Mesendoderm (in vitro differentiated cells): ENCODE measurements around the gene MAF. TPM values are rescaled to one million over a fixed set of nuclear protein-coding genes. Genes with fewer than 3 reads are reported as not detected.
A peak's percentile ranks its signal among the peaks of the same experiment; 100 is the strongest.

Experiments used
- DNase-seq: peaks from one replicate; pipeline ENCODE4 v3.0.0; 2013
- H2AK5ac ChIP-seq: 2 replicates; pipeline ENCODE4 v1.6.1; 2013; ENCODE audit warnings: low read length, inconsistent platforms
- H2BK120ac ChIP-seq: 2 replicates; pipeline ENCODE4 v1.6.1; 2013; ENCODE audit warnings: low read depth, mild to moderate bottlenecking, low read length, moderate library complexity, mixed read lengths
- H2BK15ac ChIP-seq: replicated peaks from 2 replicates; pipeline ENCODE4 v1.6.1; 2013; ENCODE audit warnings: low read depth, mild to moderate bottlenecking, moderate library complexity
- H2BK5ac ChIP-seq: 2 replicates; pipeline ENCODE4 v1.6.1; 2013; ENCODE audit warnings: low read length, inconsistent platforms
- H3K18ac ChIP-seq: 2 replicates; pipeline ENCODE4 v1.6.1; 2013; ENCODE audit warnings: mild to moderate bottlenecking, low read length, mixed read lengths
- H3K23ac ChIP-seq: one replicate; pipeline ENCODE4 v1.6.1; 2013; ENCODE audit warnings: low read length
- H3K27ac ChIP-seq: 2 replicates; pipeline ENCODE4 v1.5.1; 2013; ENCODE audit warnings: low read depth, mild to moderate bottlenecking, inconsistent platforms, low read length, moderate library complexity
- H3K27me3 ChIP-seq: 2 replicates; pipeline ENCODE4 v1.6.1; 2013; ENCODE audit warnings: low read length, control low read depth, mild to moderate bottlenecking, inconsistent platforms; ENCODE audit not compliant: insufficient read depth, poor library complexity
- H3K36me3 ChIP-seq: 2 replicates; pipeline ENCODE4 v1.6.1; 2013; ENCODE audit warnings: low read length, inconsistent platforms; ENCODE audit not compliant: control insufficient read depth, insufficient read depth
- H3K4ac ChIP-seq: one replicate; pipeline ENCODE4 v1.6.1; 2013; ENCODE audit warnings: low read depth, mild to moderate bottlenecking, low read length, moderate library complexity
- H3K4me1 ChIP-seq: 2 replicates; pipeline ENCODE4 v1.6.1; 2013; ENCODE audit warnings: low read depth, low read length, inconsistent platforms; ENCODE audit not compliant: control insufficient read depth
- H3K4me2 ChIP-seq: 2 replicates; pipeline ENCODE4 v1.6.1; 2013; ENCODE audit warnings: low read length
- H3K4me3 ChIP-seq: 2 replicates; pipeline ENCODE4 v1.5.1; 2013; ENCODE audit warnings: mild to moderate bottlenecking, low read length
- H3K56ac ChIP-seq: one replicate; pipeline ENCODE4 v1.6.1; 2013; ENCODE audit warnings: low read length
- H3K79me1 ChIP-seq: 2 replicates; pipeline ENCODE4 v1.6.1; 2013; ENCODE audit warnings: low read length, inconsistent platforms
- H3K79me2 ChIP-seq: 2 replicates; pipeline ENCODE4 v1.6.1; 2013; ENCODE audit warnings: mild to moderate bottlenecking, low read length; ENCODE audit not compliant: control insufficient read depth, insufficient read depth
- H3K9ac ChIP-seq: 2 replicates; pipeline ENCODE4 v1.6.1; 2013; ENCODE audit warnings: low read length, inconsistent platforms
- H4K5ac ChIP-seq: one replicate; pipeline ENCODE4 v1.6.1; 2013; ENCODE audit warnings: low read length
- H4K8ac ChIP-seq: one replicate; pipeline ENCODE4 v1.6.1; 2013; ENCODE audit warnings: low read depth, mild to moderate bottlenecking, control low read depth, low read length, moderate library complexity
- WGBS: extraction: QIAGEN DNeasy Blood & Tissue Kit; methylation state at CpG from one replicate; pipeline ENCODE4 v1.1.7; 2013; ENCODE audit warnings: low lambda C conversion rate, missing lambda C conversion rate; ENCODE audit not compliant: insufficient coverage; ENCODE audit errors: extremely low coverage; 5-methylcytosine and 5-hydroxymethylcytosine counted together
- polyA plus RNA-seq, 2 experiments: library from polyadenylated mRNA; stranded (reverse); fragments of 200-250 nt; gene quantifications; one replicate each; pipeline ENCODE4 v1.2.3, GENCODE V29; 2013

The MAF gene
- polyA plus RNA-seq (2013, experiment 1 of 2) = 0.37 TPM
- 0.39 TPM for polyA plus RNA-seq (2013, experiment 2 of 2)

- Histone ChIP-seq H3K9ac (peak within 1 kb of the TSS; percentile 80), H3K4me2 (peak within 1 kb of the TSS; percentile 98), H3K4me1 (no peaks in the 10 kb centered on the region), H3K27me3 (no peaks in the 10 kb centered on the region), H2BK120ac (peak within 1 kb of the TSS; percentile 46), H3K4me3 (peak within 1 kb of the TSS; percentile 57), H3K18ac (peak within 1 kb of the TSS; percentile 76), H4K5ac (no peak within 1 kb of the TSS), H3K56ac (peak within 1 kb of the TSS; percentile 93), H3K23ac (peak within 1 kb of the TSS; percentile 97), H2AK5ac (no peak within 1 kb of the TSS), H3K27ac (peak within 1 kb of the TSS; percentile 58), H2BK5ac (no peak within 1 kb of the TSS), H3K79me2 (no peaks in the 10 kb centered on the region), H3K4ac (peak within 1 kb of the TSS; percentile 56), H4K8ac (no peak within 1 kb of the TSS), H3K36me3 (no peaks in the 10 kb centered on the region), H2BK15ac (peak within 1 kb of the TSS; percentile 21), H3K79me1 (no peaks in the 10 kb centered on the region)
- WGBS = no CpG with 5 or more reads among the region's 25 CpGs
- DNase-seq = peak; percentile 86
These were observed at the start of gene MAF for GRCh38 chr16:79600638-79601091. Gene MAF (minus strand): TSS chr16:79600737. CDS start chr16:79599902, 835 bp downstream.

GRCh38 chr16:79648826-79649225 is 48.3 kb upstream of the MAF start:
- H3K79me2 ChIP-seq = no peaks in the 10 kb centered on the region
- no peak overlapping the region for H3K18ac ChIP-seq
- no peak overlapping the region for H3K27ac ChIP-seq
- DNase-seq = no peak
- H3K4me3 ChIP-seq = no peak overlapping the region
- H3K4ac ChIP-seq = no peak overlapping the region
- H4K5ac ChIP-seq = no peak overlapping the region
- H3K4me2 ChIP-seq = no peak overlapping the region
- no peak overlapping the region for H2BK5ac ChIP-seq
- H2AK5ac ChIP-seq = no peak overlapping the region
- no peaks in the 10 kb centered on the region for H3K4me1 ChIP-seq
- H3K79me1 ChIP-seq = no peaks in the 10 kb centered on the region
- no peak overlapping the region for H3K56ac ChIP-seq
- H2BK120ac ChIP-seq = no peak overlapping the region
- no peaks in the 10 kb centered on the region for H3K36me3 ChIP-seq
- no peak overlapping the region for H2BK15ac ChIP-seq
- H3K9ac ChIP-seq = no peak overlapping the region
- H4K8ac ChIP-seq = no peak overlapping the region
- no CpG with 5 or more reads among the region's 4 CpGs for WGBS
- no peaks in the 10 kb centered on the region for H3K27me3 ChIP-seq
- H3K23ac ChIP-seq = no peak overlapping the region

GRCh38 chr16:79647586-79647985 is 47.0 kb upstream of the MAF start:
- Histone ChIP-seq H3K4me3 (no peak overlapping the region), H3K27me3 (no peaks in the 10 kb centered on the region), H4K5ac (no peak overlapping the region), H3K36me3 (no peaks in the 10 kb centered on the region), H4K8ac (no peak overlapping the region), H2BK15ac (no peak overlapping the region), H3K4ac (no peak overlapping the region), H3K4me1 (no peaks in the 10 kb centered on the region), H3K79me2 (no peaks in the 10 kb centered on the region), H3K27ac (no peak overlapping the region), H3K4me2 (no peak overlapping the region), H3K18ac (no peak overlapping the region), H2BK120ac (no peak overlapping the region), H3K23ac (no peak overlapping the region), H3K56ac (no peak overlapping the region), H2AK5ac (no peak overlapping the region), H2BK5ac (no peak overlapping the region), H3K79me1 (no peaks in the 10 kb centered on the region), H3K9ac (no peak overlapping the region)
- DNase-seq = no peak
- no CpG with 5 or more reads among the region's 3 CpGs for WGBS

GRCh38 chr16:79645701-79646100 is 45.2 kb upstream of the MAF start:
- Histone ChIP-seq H3K9ac (no peak overlapping the region), H2AK5ac (no peak overlapping the region), H3K36me3 (no peaks in the 10 kb centered on the region), H2BK120ac (no peak overlapping the region), H3K27me3 (no peaks in the 10 kb centered on the region), H2BK15ac (no peak overlapping the region), H3K4me3 (no peak overlapping the region), H3K79me2 (no peaks in the 10 kb centered on the region), H3K56ac (no peak overlapping the region), H3K4me1 (no peaks in the 10 kb centered on the region), H3K4me2 (no peak overlapping the region), H2BK5ac (no peak overlapping the region), H4K8ac (no peak overlapping the region), H3K27ac (no peak overlapping the region), H3K4ac (no peak overlapping the region), H3K23ac (no peak overlapping the region), H4K5ac (no peak overlapping the region), H3K18ac (no peak overlapping the region), H3K79me1 (no peaks in the 10 kb centered on the region)
- no peak for DNase-seq
- no CpG with 5 or more reads among the region's 4 CpGs for WGBS

DNA sequence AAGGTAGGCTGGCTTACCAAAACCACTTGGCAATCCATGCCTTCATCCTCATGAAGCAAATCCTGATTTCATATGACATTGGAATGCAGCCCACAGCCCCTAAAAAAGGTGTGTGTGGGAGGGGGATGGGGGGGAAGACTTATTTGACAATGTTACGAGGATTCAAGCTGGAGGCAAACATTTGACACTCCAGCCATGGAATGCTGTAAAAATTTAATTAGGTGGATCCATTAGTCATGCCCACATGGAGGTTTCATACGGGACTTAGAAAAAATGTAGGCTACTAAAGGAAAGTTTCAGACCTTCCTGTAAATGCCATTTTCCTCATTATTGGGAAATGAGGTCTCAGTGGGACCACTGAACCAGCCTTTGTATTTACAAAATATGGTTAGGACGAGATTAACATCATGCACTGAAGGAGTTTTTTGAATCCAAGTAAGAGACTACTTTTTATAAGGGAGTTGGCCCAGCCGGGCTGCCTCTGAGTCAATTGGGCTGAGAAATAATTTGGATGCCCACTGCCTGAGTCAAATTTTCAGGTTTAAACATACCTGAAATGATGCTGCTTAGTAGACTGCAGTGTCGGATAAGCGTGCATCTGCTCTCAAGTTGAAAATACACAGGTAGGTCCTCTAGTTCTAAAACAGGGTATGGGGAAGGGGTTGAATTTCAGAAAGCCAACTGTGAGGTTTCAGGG is 44.6 kb upstream of the MAF start:
- no peaks in the 10 kb centered on the region for H3K79me2 ChIP-seq
- no peak overlapping the region for H4K5ac ChIP-seq
- no peak overlapping the region for H3K4me2 ChIP-seq
- H3K18ac ChIP-seq = no peak overlapping the region
- no peaks in the 10 kb centered on the region for H3K27me3 ChIP-seq
- no peak overlapping the region for H2BK15ac ChIP-seq
- no peak overlapping the region for H2AK5ac ChIP-seq
- no peak overlapping the region for H3K27ac ChIP-seq
- no peak overlapping the region for H3K4ac ChIP-seq
- H4K8ac ChIP-seq = no peak overlapping the region
- WGBS = no CpG with 5 or more reads among the region's 6 CpGs
- no peak overlapping the region for H3K4me3 ChIP-seq
- DNase-seq = peak; percentile 6
- H3K9ac ChIP-seq = no peak overlapping the region
- no peak overlapping the region for H2BK5ac ChIP-seq
- no peaks in the 10 kb centered on the region for H3K79me1 ChIP-seq
- H3K36me3 ChIP-seq = no peaks in the 10 kb centered on the region
- H3K56ac ChIP-seq = no peak overlapping the region
- no peak overlapping the region for H2BK120ac ChIP-seq
- H3K23ac ChIP-seq = no peak overlapping the region
- H3K4me1 ChIP-seq = no peaks in the 10 kb centered on the region

GRCh38 chr16:79642652-79643051 is 42.1 kb upstream of the MAF start:
- no peak for DNase-seq
- no peak overlapping the region for H2BK120ac ChIP-seq
- H3K27ac ChIP-seq = no peak overlapping the region
- no peak overlapping the region for H3K4me3 ChIP-seq
- no peak overlapping the region for H3K9ac ChIP-seq
- no peaks in the 10 kb centered on the region for H3K4me1 ChIP-seq
- no peaks in the 10 kb centered on the region for H3K79me2 ChIP-seq
- no peak overlapping the region for H4K5ac ChIP-seq
- no peaks in the 10 kb centered on the region for H3K36me3 ChIP-seq
- no peak overlapping the region for H3K56ac ChIP-seq
- no peaks in the 10 kb centered on the region for H3K79me1 ChIP-seq
- H4K8ac ChIP-seq = no peak overlapping the region
- no peak overlapping the region for H3K18ac ChIP-seq
- no CpG with 5 or more reads among the region's 4 CpGs for WGBS
- H3K4me2 ChIP-seq = no peak overlapping the region
- no peak overlapping the region for H2BK5ac ChIP-seq
- H2BK15ac ChIP-seq = no peak overlapping the region
- no peak overlapping the region for H2AK5ac ChIP-seq
- H3K4ac ChIP-seq = no peak overlapping the region
- no peaks in the 10 kb centered on the region for H3K27me3 ChIP-seq
- no peak overlapping the region for H3K23ac ChIP-seq
